SK-N-SH (cell line): ENCODE data around the gene DEFB114.
"Not testable (repeated sequence)": the region's sequence is repeated elsewhere in the genome, so short reads cannot be mapped to it uniquely, and the experiment has no call there.

Experiments
- JUND ChIP-seq: IDR thresholded peaks from 2 replicates; pipeline ENCODE4 v1.4.0; 2012
- NFIC ChIP-seq: IDR thresholded peaks from 2 replicates; pipeline ENCODE4 v1.4.0; 2012; ENCODE audit warnings: borderline replicate concordance
- TCF12 ChIP-seq: IDR thresholded peaks from 2 replicates; pipeline ENCODE4 v1.4.0; 2012
- TF ChIP-seq, protein P1 (sequence below): IDR thresholded peaks from 2 replicates; pipeline ENCODE4 v1.4.0; 2012; ENCODE audit warnings: low read depth
- TF ChIP-seq, protein P2 (sequence below): fragments of 200-600 bp; sonication (generic); IDR thresholded peaks from 2 replicates; pipeline ENCODE4 v1.6.1; 2017; ENCODE audit warnings: antibody characterized with exemption, mild to moderate bottlenecking, moderate library complexity
- TF ChIP-seq, protein P3 (sequence below): IDR thresholded peaks from 2 replicates; pipeline ENCODE4 v1.4.0; 2012; ENCODE audit warnings: low read depth, borderline replicate concordance

DNA sequence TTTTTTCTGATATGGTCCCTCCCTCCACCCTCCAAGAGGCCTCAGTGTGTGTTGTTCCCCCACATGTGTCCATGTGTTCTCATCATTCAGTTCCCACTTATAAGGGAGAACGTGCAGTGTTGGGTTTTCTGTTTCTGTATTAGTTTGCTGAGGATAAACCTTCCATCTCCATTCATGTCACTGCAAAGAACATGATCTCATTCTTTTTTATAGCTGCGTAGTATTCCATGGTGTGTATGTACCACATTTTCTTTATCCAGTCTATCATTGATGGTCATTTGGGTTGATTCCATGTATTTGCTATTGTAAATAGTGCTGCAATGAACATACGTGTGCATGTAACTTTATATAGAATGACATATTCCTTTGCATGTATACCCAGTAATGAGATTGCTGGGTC is 19.9 kb downstream of the DEFB114 start:
- TF ChIP-seq, protein P1, sequence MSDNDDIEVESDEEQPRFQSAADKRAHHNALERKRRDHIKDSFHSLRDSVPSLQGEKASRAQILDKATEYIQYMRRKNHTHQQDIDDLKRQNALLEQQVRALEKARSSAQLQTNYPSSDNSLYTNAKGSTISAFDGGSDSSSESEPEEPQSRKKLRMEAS, result not testable (repeated sequence)
- TF ChIP-seq, protein P2, sequence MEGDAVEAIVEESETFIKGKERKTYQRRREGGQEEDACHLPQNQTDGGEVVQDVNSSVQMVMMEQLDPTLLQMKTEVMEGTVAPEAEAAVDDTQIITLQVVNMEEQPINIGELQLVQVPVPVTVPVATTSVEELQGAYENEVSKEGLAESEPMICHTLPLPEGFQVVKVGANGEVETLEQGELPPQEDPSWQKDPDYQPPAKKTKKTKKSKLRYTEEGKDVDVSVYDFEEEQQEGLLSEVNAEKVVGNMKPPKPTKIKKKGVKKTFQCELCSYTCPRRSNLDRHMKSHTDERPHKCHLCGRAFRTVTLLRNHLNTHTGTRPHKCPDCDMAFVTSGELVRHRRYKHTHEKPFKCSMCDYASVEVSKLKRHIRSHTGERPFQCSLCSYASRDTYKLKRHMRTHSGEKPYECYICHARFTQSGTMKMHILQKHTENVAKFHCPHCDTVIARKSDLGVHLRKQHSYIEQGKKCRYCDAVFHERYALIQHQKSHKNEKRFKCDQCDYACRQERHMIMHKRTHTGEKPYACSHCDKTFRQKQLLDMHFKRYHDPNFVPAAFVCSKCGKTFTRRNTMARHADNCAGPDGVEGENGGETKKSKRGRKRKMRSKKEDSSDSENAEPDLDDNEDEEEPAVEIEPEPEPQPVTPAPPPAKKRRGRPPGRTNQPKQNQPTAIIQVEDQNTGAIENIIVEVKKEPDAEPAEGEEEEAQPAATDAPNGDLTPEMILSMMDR, result not testable (repeated sequence)
- not testable (repeated sequence) for TF ChIP-seq TCF12, JUND, NFIC
- TF ChIP-seq, protein P3, sequence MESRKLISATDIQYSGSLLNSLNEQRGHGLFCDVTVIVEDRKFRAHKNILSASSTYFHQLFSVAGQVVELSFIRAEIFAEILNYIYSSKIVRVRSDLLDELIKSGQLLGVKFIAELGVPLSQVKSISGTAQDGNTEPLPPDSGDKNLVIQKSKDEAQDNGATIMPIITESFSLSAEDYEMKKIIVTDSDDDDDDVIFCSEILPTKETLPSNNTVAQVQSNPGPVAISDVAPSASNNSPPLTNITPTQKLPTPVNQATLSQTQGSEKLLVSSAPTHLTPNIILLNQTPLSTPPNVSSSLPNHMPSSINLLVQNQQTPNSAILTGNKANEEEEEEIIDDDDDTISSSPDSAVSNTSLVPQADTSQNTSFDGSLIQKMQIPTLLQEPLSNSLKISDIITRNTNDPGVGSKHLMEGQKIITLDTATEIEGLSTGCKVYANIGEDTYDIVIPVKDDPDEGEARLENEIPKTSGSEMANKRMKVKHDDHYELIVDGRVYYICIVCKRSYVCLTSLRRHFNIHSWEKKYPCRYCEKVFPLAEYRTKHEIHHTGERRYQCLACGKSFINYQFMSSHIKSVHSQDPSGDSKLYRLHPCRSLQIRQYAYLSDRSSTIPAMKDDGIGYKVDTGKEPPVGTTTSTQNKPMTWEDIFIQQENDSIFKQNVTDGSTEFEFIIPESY, result not testable (repeated sequence)
